Fibroblast of lung (primary cell): ENCODE results near the gene SUMF1. TPM values are rescaled to one million over a fixed set of nuclear protein-coding genes. Genes with fewer than 3 reads are reported as not detected.

Experiments used
- DNase-seq, 2 donors: peaks; one replicate each; pipeline versions ENCODE4 v3.0.0 to v3.0.0-alpha.2; 2010; ENCODE audit warnings: low read depth in 2 of 2
- H2AFZ ChIP-seq: 2 replicates; pipeline ENCODE4 v1.5.1; 2012; ENCODE audit warnings: low read length, control low read depth, inconsistent platforms
- H3K27ac ChIP-seq: 2 replicates; pipeline ENCODE4 v1.5.1; 2011; ENCODE audit warnings: low read length, control low read depth; ENCODE audit not compliant: insufficient read depth
- H3K27me3 ChIP-seq: 2 replicates; pipeline ENCODE4 v1.5.1; 2011; ENCODE audit warnings: mild to moderate bottlenecking, low read length; ENCODE audit not compliant: control insufficient read depth, insufficient read depth
- H3K36me3 ChIP-seq: 2 replicates; pipeline ENCODE4 v1.5.1; 2011; ENCODE audit warnings: low read length; ENCODE audit not compliant: control insufficient read depth, insufficient read depth
- H3K4me1 ChIP-seq: 2 replicates; pipeline ENCODE4 v1.5.1; 2011; ENCODE audit warnings: low read length; ENCODE audit not compliant: control insufficient read depth, insufficient read depth; ENCODE audit errors: extremely low read depth
- H3K4me2 ChIP-seq: 2 replicates; pipeline ENCODE4 v1.5.1; 2011; ENCODE audit warnings: low read length, control low read depth; ENCODE audit not compliant: insufficient read depth; ENCODE audit errors: extremely low read depth
- H3K4me3 ChIP-seq, 4 experiments: fragments of 200-600 bp in 1 of 4; sonication (generic) in 1 of 4; replicated peaks in 1 of 4; 2 replicates each; pipeline ENCODE4 v1.5.1; 2011 to 2016; ENCODE audit warnings: low read length in 4 of 4, low read depth in 3 of 4, mild to moderate bottlenecking in 3 of 4, control low read depth in 2 of 4, inconsistent platforms in 1 of 4, mixed read lengths in 1 of 4; ENCODE audit not compliant: insufficient read depth in 1 of 4; ENCODE audit errors: control extremely low read depth in 1 of 4
- H3K79me2 ChIP-seq: 2 replicates; pipeline ENCODE4 v1.5.1; 2012; ENCODE audit warnings: mild to moderate bottlenecking, low read length, inconsistent platforms; ENCODE audit not compliant: control insufficient read depth, insufficient read depth
- H3K9ac ChIP-seq: 2 replicates; pipeline ENCODE4 v1.5.1; 2011; ENCODE audit warnings: mild to moderate bottlenecking, low read length, control low read depth; ENCODE audit not compliant: insufficient read depth
- H3K9me3 ChIP-seq: 2 replicates; pipeline ENCODE4 v1.5.1; 2012; ENCODE audit warnings: low read depth, low read length; ENCODE audit not compliant: control insufficient read depth, insufficient read depth
- H4K20me1 ChIP-seq: 2 replicates; pipeline ENCODE4 v1.5.1; 2011; ENCODE audit warnings: low read length; ENCODE audit not compliant: control insufficient read depth, insufficient read depth; ENCODE audit errors: extremely low read depth
- CTCF ChIP-seq, 2 donors: IDR thresholded peaks in 1 of 2; conservative IDR thresholded peaks in 1 of 2; 1 replicate in 1 of 2; 2 replicates in 1 of 2; pipeline ENCODE4 v1.5.1; 2011 to 2012; ENCODE audit warnings: low read length in 2 of 2, control low read depth in 1 of 2, inconsistent platforms in 1 of 2, low read depth in 1 of 2, mild to moderate bottlenecking in 1 of 2
- EZH2 ChIP-seq: IDR thresholded peaks from 2 replicates; pipeline ENCODE4 v1.5.1; 2012; ENCODE audit warnings: low read length, control low read depth, mild to moderate bottlenecking; ENCODE audit errors: missing control alignments
- polyA plus RNA-seq, 2 donors: library from polyadenylated mRNA; depleted of rRNA in 1 of 2; stranded (reverse) in 1 of 2; unstranded in 1 of 2; fragments of >200 nt; gene quantifications; 2 replicates each; pipeline ENCODE4 v1.2.1, GENCODE V29; 2011 to 2012; ENCODE audit warnings: missing spikeins in 1 of 2
- total RNA-seq: library from RNA; depleted of rRNA; stranded (reverse); fragments of >200 nt; gene quantifications from 2 replicates; pipeline ENCODE4 v1.2.1, GENCODE V29; 2014

The SUMF1 gene
- total and polyA plus RNA-seq, 2 donors (not counting 1 experiment from before 2014, with no cell fraction given), result 50.0 to 64.6 TPM

GRCh38 chr3:4336850-4337546 is 130.1 kb downstream of the SUMF1 start:
- Histone ChIP-seq H3K4me3 (no peak overlapping the region), H3K27me3 (no peaks in the 10 kb centered on the region), H3K9ac (no peak overlapping the region), H3K27ac (no peak overlapping the region), H3K79me2 (no peaks in the 10 kb centered on the region), H3K9me3 (no peaks in the 10 kb centered on the region), H2AFZ (no peak overlapping the region), H3K4me2 (no peak overlapping the region), H3K36me3 (no peaks in the 10 kb centered on the region), H3K4me1 (no peaks in the 10 kb centered on the region), H4K20me1 (no peaks in the 10 kb centered on the region)
- no peak for DNase-seq
- no peak for TF ChIP-seq EZH2
- TF ChIP-seq CTCF (conservative IDR thresholded peaks at IDR 0.05 in 1 of 2, IDR thresholded peaks at IDR 0.05 in 1 of 2; ENCODE audit: low read depth in 1 of 2, low read length in 2 of 2), result no peak

GRCh38 chr3:4335840-4336562 is 131.1 kb downstream of the SUMF1 start:
- TF ChIP-seq CTCF (conservative IDR thresholded peaks at IDR 0.05 in 1 of 2, IDR thresholded peaks at IDR 0.05 in 1 of 2; ENCODE audit: low read depth in 1 of 2, low read length in 2 of 2) (no peak), EZH2 (no peak)
- H4K20me1 ChIP-seq, result no peaks in the 10 kb centered on the region

GRCh38 chr3:4334548-4334947 is 132.5 kb downstream of the SUMF1 start:
- no peak overlapping the region for H3K27ac ChIP-seq
- TF ChIP-seq EZH2 (no peak), CTCF (conservative IDR thresholded peaks at IDR 0.05 in 1 of 2, IDR thresholded peaks at IDR 0.05 in 1 of 2; ENCODE audit: low read depth in 1 of 2, low read length in 2 of 2) (peak in 1 of 2 donors; percentile 13)
- no peaks in the 10 kb centered on the region for H3K36me3 ChIP-seq
- H3K4me3 ChIP-seq, result no peak overlapping the region
- H3K9me3 ChIP-seq, result no peaks in the 10 kb centered on the region
- H4K20me1 ChIP-seq, result no peaks in the 10 kb centered on the region
- H3K79me2 ChIP-seq, result no peaks in the 10 kb centered on the region
- no peak overlapping the region for H3K4me2 ChIP-seq
- no peak overlapping the region for H3K9ac ChIP-seq
- no peak for DNase-seq
- H2AFZ ChIP-seq, result no peak overlapping the region
- no peaks in the 10 kb centered on the region for H3K4me1 ChIP-seq
- no peaks in the 10 kb centered on the region for H3K27me3 ChIP-seq

More at GRCh38 chr3:4335840-4336562, 131.1 kb downstream of the SUMF1 start:
- no peak overlapping the region for H3K4me2 ChIP-seq
- no peaks in the 10 kb centered on the region for H3K36me3 ChIP-seq
- H3K27me3 ChIP-seq, result no peaks in the 10 kb centered on the region
- H3K27ac ChIP-seq, result no peak overlapping the region
- no peaks in the 10 kb centered on the region for H3K79me2 ChIP-seq
- no peak overlapping the region for H2AFZ ChIP-seq
- H3K9me3 ChIP-seq, result no peaks in the 10 kb centered on the region
- no peaks in the 10 kb centered on the region for H3K4me1 ChIP-seq
- DNase-seq, result no peak
- H3K4me3 ChIP-seq, result no peak overlapping the region
- no peak overlapping the region for H3K9ac ChIP-seq
